Fibroblast of lung (primary cell): ENCODE measurements around the gene HMOX1. TPM values are rescaled to one million over a fixed set of nuclear protein-coding genes. Genes with fewer than 3 reads are reported as not detected.

Experiments used
- DNase-seq, 2 donors: peaks; one replicate each; pipeline versions ENCODE4 v3.0.0 to v3.0.0-alpha.2; 2010; ENCODE audit warnings: low read depth in 2 of 2
- H2AFZ ChIP-seq: 2 replicates; pipeline ENCODE4 v1.5.1; 2012; ENCODE audit warnings: low read length, control low read depth, inconsistent platforms
- H3K27ac ChIP-seq: 2 replicates; pipeline ENCODE4 v1.5.1; 2011; ENCODE audit warnings: low read length, control low read depth; ENCODE audit not compliant: insufficient read depth
- H3K27me3 ChIP-seq: 2 replicates; pipeline ENCODE4 v1.5.1; 2011; ENCODE audit warnings: mild to moderate bottlenecking, low read length; ENCODE audit not compliant: control insufficient read depth, insufficient read depth
- H3K36me3 ChIP-seq: 2 replicates; pipeline ENCODE4 v1.5.1; 2011; ENCODE audit warnings: low read length; ENCODE audit not compliant: control insufficient read depth, insufficient read depth
- H3K4me1 ChIP-seq: 2 replicates; pipeline ENCODE4 v1.5.1; 2011; ENCODE audit warnings: low read length; ENCODE audit not compliant: control insufficient read depth, insufficient read depth; ENCODE audit errors: extremely low read depth
- H3K4me2 ChIP-seq: 2 replicates; pipeline ENCODE4 v1.5.1; 2011; ENCODE audit warnings: low read length, control low read depth; ENCODE audit not compliant: insufficient read depth; ENCODE audit errors: extremely low read depth
- H3K4me3 ChIP-seq, 4 experiments: fragments of 200-600 bp in 1 of 4; sonication (generic) in 1 of 4; replicated peaks in 1 of 4; 2 replicates each; pipeline ENCODE4 v1.5.1; 2011 to 2016; ENCODE audit warnings: low read length in 4 of 4, low read depth in 3 of 4, mild to moderate bottlenecking in 3 of 4, control low read depth in 2 of 4, inconsistent platforms in 1 of 4, mixed read lengths in 1 of 4; ENCODE audit not compliant: insufficient read depth in 1 of 4; ENCODE audit errors: control extremely low read depth in 1 of 4
- H3K79me2 ChIP-seq: 2 replicates; pipeline ENCODE4 v1.5.1; 2012; ENCODE audit warnings: mild to moderate bottlenecking, low read length, inconsistent platforms; ENCODE audit not compliant: control insufficient read depth, insufficient read depth
- H3K9ac ChIP-seq: 2 replicates; pipeline ENCODE4 v1.5.1; 2011; ENCODE audit warnings: mild to moderate bottlenecking, low read length, control low read depth; ENCODE audit not compliant: insufficient read depth
- H3K9me3 ChIP-seq: 2 replicates; pipeline ENCODE4 v1.5.1; 2012; ENCODE audit warnings: low read depth, low read length; ENCODE audit not compliant: control insufficient read depth, insufficient read depth
- H4K20me1 ChIP-seq: 2 replicates; pipeline ENCODE4 v1.5.1; 2011; ENCODE audit warnings: low read length; ENCODE audit not compliant: control insufficient read depth, insufficient read depth; ENCODE audit errors: extremely low read depth
- EZH2 ChIP-seq: IDR thresholded peaks from 2 replicates; pipeline ENCODE4 v1.5.1; 2012; ENCODE audit warnings: low read length, control low read depth, mild to moderate bottlenecking; ENCODE audit errors: missing control alignments
- polyA plus RNA-seq, 2 donors: library from polyadenylated mRNA; depleted of rRNA in 1 of 2; stranded (reverse) in 1 of 2; unstranded in 1 of 2; fragments of >200 nt; gene quantifications; 2 replicates each; pipeline ENCODE4 v1.2.1, GENCODE V29; 2011 to 2012; ENCODE audit warnings: missing spikeins in 1 of 2
- total RNA-seq: library from RNA; depleted of rRNA; stranded (reverse); fragments of >200 nt; gene quantifications from 2 replicates; pipeline ENCODE4 v1.2.1, GENCODE V29; 2014
- TF ChIP-seq, protein P1 (sequence below), 2 donors: IDR thresholded peaks in 1 of 2; conservative IDR thresholded peaks in 1 of 2; 1 replicate in 1 of 2; 2 replicates in 1 of 2; pipeline ENCODE4 v1.5.1; 2011 to 2012; ENCODE audit warnings: low read length in 2 of 2, control low read depth in 1 of 2, inconsistent platforms in 1 of 2, low read depth in 1 of 2, mild to moderate bottlenecking in 1 of 2

HMOX1 gene
- total and polyA plus RNA-seq, 2 donors (not counting 1 experiment from before 2014, with no cell fraction given): 58.9 to 243 TPM

DNA sequence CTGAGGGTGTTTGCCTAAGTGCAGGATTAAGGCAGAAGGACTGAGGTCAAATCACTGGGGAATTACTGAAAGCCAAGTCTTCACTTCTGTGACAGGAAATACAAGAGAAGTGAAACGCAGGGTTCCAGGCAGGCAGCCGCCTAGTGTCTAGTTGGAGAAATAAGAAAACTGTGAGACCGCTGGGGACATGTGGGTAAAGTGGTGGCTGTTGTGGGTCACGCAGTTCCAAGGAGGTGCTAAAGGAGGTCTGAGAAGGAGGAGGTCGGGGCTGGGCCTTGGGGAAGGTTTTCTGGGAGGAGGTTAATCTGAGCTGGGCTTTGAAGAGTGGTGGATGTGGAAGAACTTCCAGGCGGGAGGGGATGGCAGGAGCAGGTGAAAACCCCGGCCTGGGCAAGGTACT lies 30.2 kb downstream of the HMOX1 start:
- H3K36me3 ChIP-seq: peaks cover 21% of the 10 kb centered on the region
- TF ChIP-seq, protein P1, sequence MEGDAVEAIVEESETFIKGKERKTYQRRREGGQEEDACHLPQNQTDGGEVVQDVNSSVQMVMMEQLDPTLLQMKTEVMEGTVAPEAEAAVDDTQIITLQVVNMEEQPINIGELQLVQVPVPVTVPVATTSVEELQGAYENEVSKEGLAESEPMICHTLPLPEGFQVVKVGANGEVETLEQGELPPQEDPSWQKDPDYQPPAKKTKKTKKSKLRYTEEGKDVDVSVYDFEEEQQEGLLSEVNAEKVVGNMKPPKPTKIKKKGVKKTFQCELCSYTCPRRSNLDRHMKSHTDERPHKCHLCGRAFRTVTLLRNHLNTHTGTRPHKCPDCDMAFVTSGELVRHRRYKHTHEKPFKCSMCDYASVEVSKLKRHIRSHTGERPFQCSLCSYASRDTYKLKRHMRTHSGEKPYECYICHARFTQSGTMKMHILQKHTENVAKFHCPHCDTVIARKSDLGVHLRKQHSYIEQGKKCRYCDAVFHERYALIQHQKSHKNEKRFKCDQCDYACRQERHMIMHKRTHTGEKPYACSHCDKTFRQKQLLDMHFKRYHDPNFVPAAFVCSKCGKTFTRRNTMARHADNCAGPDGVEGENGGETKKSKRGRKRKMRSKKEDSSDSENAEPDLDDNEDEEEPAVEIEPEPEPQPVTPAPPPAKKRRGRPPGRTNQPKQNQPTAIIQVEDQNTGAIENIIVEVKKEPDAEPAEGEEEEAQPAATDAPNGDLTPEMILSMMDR (conservative IDR thresholded peaks at IDR 0.05 in 1 of 2, IDR thresholded peaks at IDR 0.05 in 1 of 2; ENCODE audit: low read depth in 1 of 2, low read length in 2 of 2): no peak
- no peak for TF ChIP-seq EZH2
- no peaks in the 10 kb centered on the region for H3K9me3 ChIP-seq
- no peak for DNase-seq
- no peak overlapping the region for H3K27ac ChIP-seq
- H3K9ac ChIP-seq: no peak overlapping the region
- no peaks in the 10 kb centered on the region for H3K4me1 ChIP-seq
- H3K27me3 ChIP-seq: no peaks in the 10 kb centered on the region
- H2AFZ ChIP-seq: no peak overlapping the region
- no peak overlapping the region for H3K4me3 ChIP-seq
- H3K4me2 ChIP-seq: no peak overlapping the region
- H4K20me1 ChIP-seq: no peaks in the 10 kb centered on the region
- H3K79me2 ChIP-seq: no peaks in the 10 kb centered on the region

DNA sequence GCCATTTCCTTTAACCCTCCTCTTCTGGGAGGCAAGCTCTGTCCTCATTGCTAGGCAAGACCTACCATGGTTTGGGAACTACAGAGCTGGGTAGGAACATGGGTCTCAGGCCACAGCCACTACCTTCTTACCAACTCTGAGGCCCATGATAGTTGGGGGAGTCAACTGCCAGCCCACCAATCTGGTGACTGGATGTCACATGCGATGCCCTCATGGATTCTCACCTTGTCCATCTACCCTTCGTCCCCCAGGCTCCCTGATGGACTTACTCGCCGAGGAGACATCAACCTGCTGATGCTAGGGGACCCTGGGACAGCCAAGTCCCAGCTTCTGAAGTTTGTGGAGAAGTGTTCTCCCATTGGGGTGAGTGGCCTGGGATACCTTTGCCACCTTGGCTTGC lies 32.7 kb downstream of the HMOX1 start:
- TF ChIP-seq, protein P1 (conservative IDR thresholded peaks at IDR 0.05 in 1 of 2, IDR thresholded peaks at IDR 0.05 in 1 of 2; ENCODE audit: low read depth in 1 of 2, low read length in 2 of 2): no peak
- no peak for TF ChIP-seq EZH2
- Histone ChIP-seq H3K27me3 (no peaks in the 10 kb centered on the region), H3K9me3 (no peaks in the 10 kb centered on the region), H3K4me3 (no peak overlapping the region), H3K4me1 (no peaks in the 10 kb centered on the region), H3K36me3 (peaks cover 23% of the 10 kb centered on the region), H2AFZ (no peak overlapping the region), H3K9ac (no peak overlapping the region), H3K27ac (no peak overlapping the region), H3K79me2 (no peaks in the 10 kb centered on the region), H4K20me1 (no peaks in the 10 kb centered on the region), H3K4me2 (no peak overlapping the region)
- DNase-seq: no peak

DNA sequence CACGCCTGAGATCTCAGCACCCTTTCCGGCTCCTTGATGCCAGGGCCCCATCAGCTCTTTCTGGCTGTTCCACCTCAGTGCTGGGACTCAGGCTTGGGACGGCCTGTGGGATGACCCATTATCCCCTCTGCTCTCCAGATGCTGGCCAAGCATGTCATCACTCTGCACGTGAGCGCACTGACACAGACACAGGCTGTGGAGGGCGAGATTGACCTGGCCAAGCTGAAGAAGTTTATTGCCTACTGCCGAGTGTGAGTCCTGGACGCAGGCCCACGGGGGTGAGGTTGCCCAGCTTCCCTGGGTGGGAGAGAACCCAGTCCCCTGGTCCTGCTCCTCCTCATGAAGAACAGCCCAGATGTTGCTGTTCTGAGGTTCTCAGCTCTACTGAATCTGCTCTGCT lies 36.7 kb downstream of the HMOX1 start:
- no peaks in the 10 kb centered on the region for H3K4me1 ChIP-seq
- H3K36me3 ChIP-seq: peaks cover 27% of the 10 kb centered on the region
- no peak overlapping the region for H3K4me2 ChIP-seq
- no peaks in the 10 kb centered on the region for H3K9me3 ChIP-seq
- no peak overlapping the region for H3K27ac ChIP-seq
- H3K4me3 ChIP-seq: no peak overlapping the region
- no peak for DNase-seq
- H4K20me1 ChIP-seq: no peaks in the 10 kb centered on the region
- H2AFZ ChIP-seq: no peak overlapping the region
- no peaks in the 10 kb centered on the region for H3K79me2 ChIP-seq
- H3K27me3 ChIP-seq: no peaks in the 10 kb centered on the region
- no peak for TF ChIP-seq EZH2
- TF ChIP-seq, protein P1 (conservative IDR thresholded peaks at IDR 0.05 in 1 of 2, IDR thresholded peaks at IDR 0.05 in 1 of 2; ENCODE audit: low read depth in 1 of 2, low read length in 2 of 2): no peak
- no peak overlapping the region for H3K9ac ChIP-seq
